Measurements from ENCODE around the gene ZNF860. TPM values are rescaled to one million over a fixed set of nuclear protein-coding genes. Genes with fewer than 3 reads are reported as not detected.

Gene ZNF860
- total RNA-seq, 1 experiment from 2014 or later, result 5.9 TPM

- H3K4me1 ChIP-seq, result peaks cover 76% of the 10 kb centered on the region
- POLR2A ChIA-PET, result no interaction called here
- no peaks in the 10 kb centered on the region for H3K27me3 ChIP-seq (replicated peaks; ENCODE audit: control insufficient read depth, insufficient read depth, low read length)
- TF ChIP-seq CTCF (IDR thresholded peaks at IDR 0.05; ENCODE audit: insufficient read depth in 1 of 2, low read depth in 1 of 2, low read length in 1 of 2, severe bottlenecking in 1 of 2, unreplicated experiment in 1 of 2), result no peak
- no peaks in the 10 kb centered on the region for H3K36me3 Mint-ChIP-seq (ENCODE audit: insufficient read depth, unreplicated experiment)
- no peak overlapping the region for H3K4me3 Mint-ChIP-seq (ENCODE audit: unreplicated experiment)
- no peaks in the 10 kb centered on the region for H3K36me3 ChIP-seq (ENCODE audit: control insufficient read depth, insufficient read depth, low read length)
- DNase-seq, result no peak
- H3K4me1 Mint-ChIP-seq (ENCODE audit: low read depth, unreplicated experiment), result peaks cover 53% of the 10 kb centered on the region
- no peaks in the 10 kb centered on the region for H3K9me3 Mint-ChIP-seq (ENCODE audit: unreplicated experiment)
- H3K9me3 ChIP-seq, result no peaks in the 10 kb centered on the region
- H3K27ac Mint-ChIP-seq (ENCODE audit: unreplicated experiment), result peak overlapping the region; percentile 97
- no TSS peak for BruUV-seq (replicated peaks)
- no peaks in the 10 kb centered on the region for H3K27me3 Mint-ChIP-seq (ENCODE audit: insufficient read depth, unreplicated experiment)
- intact Hi-C loops (cut with micrococcal nuclease; ENCODE audit: unreplicated experiment), result no loop called here
- CTCF ChIA-PET, result no interaction called here
- no peak overlapping the region for H3K4me3 ChIP-seq (ENCODE audit: low read depth, low read length)
Observed at GRCh38 chr3:31971607-31972006, 9.9 kb upstream of the ZNF860 start.

DNA sequence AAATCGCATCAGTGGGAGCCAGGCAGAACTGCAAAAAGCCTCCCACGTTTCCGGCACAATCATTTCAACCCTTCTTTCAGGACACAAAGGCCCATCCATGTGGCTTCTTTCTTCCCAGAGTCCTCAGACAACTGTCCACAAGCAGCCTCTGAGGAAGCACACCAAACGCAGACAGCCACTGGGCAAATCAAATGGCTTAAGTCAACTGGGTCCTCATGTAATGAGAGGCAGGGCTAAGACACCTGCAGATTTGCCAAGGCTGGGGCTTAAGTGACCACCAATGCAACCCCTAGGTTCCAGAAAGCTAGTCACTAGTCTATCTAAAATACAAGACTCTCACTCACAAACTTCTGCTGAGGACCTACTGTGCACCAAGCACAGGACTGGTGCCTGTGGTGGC, 8.5 kb upstream of the ZNF860 start:
- Histone ChIP-seq H3K36me3 (ENCODE audit: control insufficient read depth, insufficient read depth, low read length) (no peaks in the 10 kb centered on the region), H3K9me3 (no peaks in the 10 kb centered on the region), H3K27me3 (replicated peaks; ENCODE audit: control insufficient read depth, insufficient read depth, low read length) (no peaks in the 10 kb centered on the region), H3K4me1 (peaks cover 62% of the 10 kb centered on the region), H3K4me3 (ENCODE audit: low read depth, low read length) (no peak overlapping the region)
- peak overlapping the region; percentile 69 for H3K27ac Mint-ChIP-seq (ENCODE audit: unreplicated experiment)
- intact Hi-C loops (cut with micrococcal nuclease; ENCODE audit: unreplicated experiment), result no loop called here
- CTCF ChIA-PET, result no interaction called here
- peaks cover 8% of the 10 kb centered on the region for H3K36me3 Mint-ChIP-seq (ENCODE audit: insufficient read depth, unreplicated experiment)
- no peak for TF ChIP-seq CTCF (IDR thresholded peaks at IDR 0.05; ENCODE audit: insufficient read depth in 1 of 2, low read depth in 1 of 2, low read length in 1 of 2, severe bottlenecking in 1 of 2, unreplicated experiment in 1 of 2)
- H3K4me1 Mint-ChIP-seq (ENCODE audit: low read depth, unreplicated experiment), result peaks cover 60% of the 10 kb centered on the region
- DNase-seq, result no peak
- peaks cover 10% of the 10 kb centered on the region for H3K9me3 Mint-ChIP-seq (ENCODE audit: unreplicated experiment)
- no peaks in the 10 kb centered on the region for H3K27me3 Mint-ChIP-seq (ENCODE audit: insufficient read depth, unreplicated experiment)
- POLR2A ChIA-PET, result no interaction called here
- H3K4me3 Mint-ChIP-seq (ENCODE audit: unreplicated experiment), result no peak overlapping the region
- BruUV-seq (replicated peaks), result no TSS peak

DNA sequence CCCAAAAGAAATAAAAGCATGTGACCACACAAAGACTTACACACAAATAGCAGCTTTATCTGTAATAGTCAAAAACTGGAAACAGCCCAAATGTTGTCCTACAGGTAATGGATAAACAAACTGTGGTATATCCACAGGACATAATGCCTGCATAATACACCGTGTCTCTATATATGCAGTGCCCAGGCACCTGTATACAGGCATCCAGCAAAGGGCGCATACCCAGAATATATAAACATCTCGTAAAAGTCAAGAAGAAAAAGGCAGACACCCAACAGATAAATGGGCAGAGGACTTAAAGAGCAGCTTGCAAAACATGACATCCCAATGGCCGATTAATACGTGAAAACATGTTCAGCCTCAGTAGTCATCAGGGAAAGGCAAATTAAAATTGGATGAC, 7.7 kb upstream of the ZNF860 start:
- Histone ChIP-seq H3K27me3 (replicated peaks; ENCODE audit: control insufficient read depth, insufficient read depth, low read length) (no peaks in the 10 kb centered on the region), H3K36me3 (ENCODE audit: control insufficient read depth, insufficient read depth, low read length) (no peaks in the 10 kb centered on the region), H3K4me1 (peaks cover 66% of the 10 kb centered on the region), H3K4me3 (ENCODE audit: low read depth, low read length) (no peak overlapping the region), H3K9me3 (no peaks in the 10 kb centered on the region)
- TF ChIP-seq CTCF (IDR thresholded peaks at IDR 0.05; ENCODE audit: insufficient read depth in 1 of 2, low read depth in 1 of 2, low read length in 1 of 2, severe bottlenecking in 1 of 2, unreplicated experiment in 1 of 2), result no peak
- H3K9me3 Mint-ChIP-seq (ENCODE audit: unreplicated experiment), result peaks cover 10% of the 10 kb centered on the region
- POLR2A ChIA-PET, result no interaction called here
- H3K4me3 Mint-ChIP-seq (ENCODE audit: unreplicated experiment), result no peak overlapping the region
- no peak overlapping the region for H3K27ac Mint-ChIP-seq (ENCODE audit: unreplicated experiment)
- H3K36me3 Mint-ChIP-seq (ENCODE audit: insufficient read depth, unreplicated experiment), result peaks cover 8% of the 10 kb centered on the region
- no peak for DNase-seq
- H3K4me1 Mint-ChIP-seq (ENCODE audit: low read depth, unreplicated experiment), result peaks cover 53% of the 10 kb centered on the region
- CTCF ChIA-PET, result no interaction called here
- H3K27me3 Mint-ChIP-seq (ENCODE audit: insufficient read depth, unreplicated experiment), result no peaks in the 10 kb centered on the region
- no TSS peak for BruUV-seq (replicated peaks)
- intact Hi-C loops (cut with micrococcal nuclease; ENCODE audit: unreplicated experiment), result no loop called here
